Suprapubic skin (tissue), 4 donors: ENCODE results near the gene FRY. TPM values are rescaled to one million over a fixed set of nuclear protein-coding genes. Genes with fewer than 3 reads are reported as not detected.

Source experiments
- DNase-seq, 2 donors: peaks; one replicate each; pipeline ENCODE4 v3.0.0-alpha.2; 2019; ENCODE audit warnings: low spot score in 2 of 2
- H3K27ac ChIP-seq: fragments of 200-600 bp; sonication (generic); one replicate; pipeline ENCODE4 v1.5.1; 2019
- H3K27me3 ChIP-seq: fragments of 200-600 bp; sonication (generic); one replicate; pipeline ENCODE4 v1.5.1; 2019
- H3K36me3 ChIP-seq: fragments of 200-600 bp; sonication (generic); one replicate; pipeline ENCODE4 v1.5.1; 2019
- H3K4me1 ChIP-seq: fragments of 200-600 bp; sonication (generic); one replicate; pipeline ENCODE4 v1.5.1; 2019
- H3K4me3 ChIP-seq: fragments of 200-600 bp; sonication (generic); one replicate; pipeline ENCODE4 v1.5.1; 2019; ENCODE audit warnings: mild to moderate bottlenecking
- H3K9me3 ChIP-seq: fragments of 200-600 bp; sonication (generic); one replicate; pipeline ENCODE4 v1.5.1; 2019
- EP300 ChIP-seq: sonication (generic); formaldehyde crosslinking; IDR thresholded peaks from one replicate; pipeline ENCODE4 v1.6.1; 2017; ENCODE audit warnings: antibody characterized with exemption
- POLR2A ChIP-seq, 2 donors: fragments of 450-650 bp; IDR thresholded peaks; one replicate each; pipeline ENCODE4 v1.6.1; 2017; ENCODE audit warnings: antibody characterized with exemption in 2 of 2, mild to moderate bottlenecking in 2 of 2, moderate library complexity in 2 of 2
- POLR2AphosphoS5 ChIP-seq, 3 donors: sonication (generic); formaldehyde crosslinking; IDR thresholded peaks; one replicate each; pipeline ENCODE4 v1.6.1; 2017; ENCODE audit warnings: antibody characterized with exemption in 3 of 3
- whole genome bisulfite sequencing: methylation state at CpG from one replicate; pipeline ENCODE4 v1.1.5; 2018; 5-methylcytosine and 5-hydroxymethylcytosine counted together
- total RNA-seq, 4 donors: library from RNA; depleted of rRNA; stranded (reverse); fragments of >200 nt; gene quantifications; one replicate each; pipeline ENCODE4 v1.1.0, GENCODE V29; 2016
- TF ChIP-seq, protein P1 (sequence below), 2 donors: fragments of 200-600 bp in 1 of 2; fragments of 450-650 bp in 1 of 2; sonication (generic) in 1 of 2; IDR thresholded peaks; one replicate each; pipeline ENCODE4 v1.5.1; 2016 to 2019; ENCODE audit warnings: antibody characterized with exemption in 2 of 2, mild to moderate bottlenecking in 1 of 2, moderate library complexity in 1 of 2

The FRY gene
- total RNA-seq, 4 donors from 2014 or later: 22.5 to 39.6 (median 26.8) TPM

DNA sequence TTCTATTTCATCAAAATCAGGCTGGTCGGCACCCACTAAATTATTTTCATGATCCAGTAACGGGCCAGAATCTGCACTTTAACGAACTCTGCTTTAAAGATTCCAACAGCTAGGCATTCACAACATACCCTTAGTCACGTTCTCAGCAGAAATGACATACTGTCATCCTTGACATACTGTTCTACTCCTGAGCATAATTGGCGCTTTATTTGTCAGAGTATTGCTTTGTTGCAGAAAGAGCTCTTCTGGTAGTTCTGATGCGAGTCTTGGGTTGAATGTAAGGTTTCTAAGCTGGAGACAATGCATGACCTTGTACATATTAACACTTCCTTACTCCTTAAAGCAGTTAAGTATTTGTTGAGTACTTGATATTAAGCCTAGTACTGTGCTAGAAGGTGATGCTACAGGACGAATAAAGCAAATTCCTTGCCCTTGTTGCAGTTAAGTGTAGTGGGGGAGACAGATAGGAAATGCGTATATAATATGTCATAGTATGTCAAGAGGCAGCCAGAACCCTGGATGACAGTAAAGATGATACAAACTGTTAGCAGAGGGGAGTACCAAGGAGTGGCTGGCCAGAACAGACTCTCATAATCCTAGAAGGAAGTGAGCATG is 32.2 kb downstream of the FRY start:
- WGBS: 93% methylated on average over 8 of the region's 8 CpGs
- Histone ChIP-seq H3K27ac (no peak overlapping the region), H3K4me3 (no peak overlapping the region), H3K27me3 (no peaks in the 10 kb centered on the region), H3K36me3 (no peaks in the 10 kb centered on the region), H3K9me3 (no peaks in the 10 kb centered on the region), H3K4me1 (no peaks in the 10 kb centered on the region)
- DNase-seq: no peak
- TF ChIP-seq POLR2A (IDR thresholded peaks at IDR 0.05): no peak
- no peak for TF ChIP-seq EP300
- TF ChIP-seq, protein P1, sequence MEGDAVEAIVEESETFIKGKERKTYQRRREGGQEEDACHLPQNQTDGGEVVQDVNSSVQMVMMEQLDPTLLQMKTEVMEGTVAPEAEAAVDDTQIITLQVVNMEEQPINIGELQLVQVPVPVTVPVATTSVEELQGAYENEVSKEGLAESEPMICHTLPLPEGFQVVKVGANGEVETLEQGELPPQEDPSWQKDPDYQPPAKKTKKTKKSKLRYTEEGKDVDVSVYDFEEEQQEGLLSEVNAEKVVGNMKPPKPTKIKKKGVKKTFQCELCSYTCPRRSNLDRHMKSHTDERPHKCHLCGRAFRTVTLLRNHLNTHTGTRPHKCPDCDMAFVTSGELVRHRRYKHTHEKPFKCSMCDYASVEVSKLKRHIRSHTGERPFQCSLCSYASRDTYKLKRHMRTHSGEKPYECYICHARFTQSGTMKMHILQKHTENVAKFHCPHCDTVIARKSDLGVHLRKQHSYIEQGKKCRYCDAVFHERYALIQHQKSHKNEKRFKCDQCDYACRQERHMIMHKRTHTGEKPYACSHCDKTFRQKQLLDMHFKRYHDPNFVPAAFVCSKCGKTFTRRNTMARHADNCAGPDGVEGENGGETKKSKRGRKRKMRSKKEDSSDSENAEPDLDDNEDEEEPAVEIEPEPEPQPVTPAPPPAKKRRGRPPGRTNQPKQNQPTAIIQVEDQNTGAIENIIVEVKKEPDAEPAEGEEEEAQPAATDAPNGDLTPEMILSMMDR (IDR thresholded peaks at IDR 0.05): no peak
- TF ChIP-seq POLR2AphosphoS5 (IDR thresholded peaks at IDR 0.05): no peak

DNA sequence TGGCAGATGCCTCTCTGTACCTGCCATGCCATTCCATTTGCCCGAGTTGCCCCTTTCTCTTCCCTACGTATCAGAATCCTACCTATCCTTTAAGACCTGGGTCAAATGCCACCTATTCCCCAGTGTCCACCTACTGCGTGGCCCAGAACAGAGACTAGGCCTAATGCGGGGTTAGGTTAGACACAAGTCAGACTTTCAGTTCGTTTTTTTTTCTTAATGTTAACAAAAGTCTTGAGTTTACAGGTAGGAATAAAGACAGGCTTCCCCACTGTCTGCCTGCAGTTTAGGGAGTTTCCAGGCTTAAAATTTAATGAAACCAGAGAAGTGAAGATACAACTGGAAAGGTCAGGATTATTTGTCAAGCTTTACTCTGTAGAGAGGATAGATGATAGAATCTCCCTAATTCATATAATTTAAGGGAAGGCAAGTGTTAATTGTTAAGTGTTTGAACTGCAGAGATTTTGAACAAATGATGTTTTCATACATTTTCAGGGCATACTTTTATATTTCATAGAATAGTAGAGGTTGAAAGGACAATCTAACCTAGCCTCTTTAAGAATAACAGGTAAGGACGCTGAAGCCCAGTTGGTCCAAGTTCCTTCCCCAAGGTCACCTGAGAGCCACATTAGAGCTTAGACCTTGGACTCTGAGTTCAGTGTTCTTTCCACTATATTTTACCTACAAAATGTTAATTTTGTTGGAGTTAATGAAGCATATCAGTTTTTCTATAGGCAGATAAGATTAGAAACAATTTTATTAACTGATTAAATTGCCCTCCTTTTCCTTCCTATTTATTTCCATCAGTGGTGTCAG is 35.8 kb downstream of the FRY start:
- DNase-seq: no peak
- Histone ChIP-seq H3K4me3 (no peak overlapping the region), H3K4me1 (no peaks in the 10 kb centered on the region), H3K9me3 (no peaks in the 10 kb centered on the region), H3K27me3 (no peaks in the 10 kb centered on the region), H3K36me3 (no peaks in the 10 kb centered on the region), H3K27ac (no peak overlapping the region)
- TF ChIP-seq, protein P1 (IDR thresholded peaks at IDR 0.05): no peak
- TF ChIP-seq POLR2A (IDR thresholded peaks at IDR 0.05) (no peak), POLR2AphosphoS5 (IDR thresholded peaks at IDR 0.05) (no peak), EP300 (no peak)
- 91% methylated on average over 6 of the region's 6 CpGs for WGBS

DNA sequence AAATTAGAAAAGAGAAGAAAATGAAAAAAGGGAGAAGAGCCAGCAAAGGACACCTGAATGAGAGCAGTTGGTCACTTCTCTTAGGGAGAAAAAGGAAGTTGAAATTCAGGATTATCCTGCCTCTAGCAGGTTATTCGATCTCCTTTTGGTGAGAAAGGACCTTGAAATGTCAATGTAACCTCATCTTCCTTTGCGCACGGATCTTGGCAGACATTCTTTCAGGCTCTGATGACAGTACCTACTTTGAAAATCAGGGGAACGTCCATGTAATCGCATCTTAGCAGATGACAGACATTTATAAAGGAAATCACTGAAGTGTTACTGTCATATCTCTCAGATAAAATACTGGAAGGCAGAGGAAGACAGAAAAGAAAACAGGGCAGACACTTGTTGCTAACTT is 36.7 kb downstream of the FRY start:
- Histone ChIP-seq H3K4me1 (no peaks in the 10 kb centered on the region), H3K36me3 (no peaks in the 10 kb centered on the region), H3K4me3 (no peak overlapping the region), H3K27me3 (no peaks in the 10 kb centered on the region), H3K9me3 (no peaks in the 10 kb centered on the region), H3K27ac (no peak overlapping the region)
- WGBS: 74% methylated on average over 5 of the region's 5 CpGs
- DNase-seq: no peak
- TF ChIP-seq POLR2A (IDR thresholded peaks at IDR 0.05) (no peak), EP300 (no peak), POLR2AphosphoS5 (IDR thresholded peaks at IDR 0.05) (no peak)
- TF ChIP-seq, protein P1 (IDR thresholded peaks at IDR 0.05): no peak

DNA sequence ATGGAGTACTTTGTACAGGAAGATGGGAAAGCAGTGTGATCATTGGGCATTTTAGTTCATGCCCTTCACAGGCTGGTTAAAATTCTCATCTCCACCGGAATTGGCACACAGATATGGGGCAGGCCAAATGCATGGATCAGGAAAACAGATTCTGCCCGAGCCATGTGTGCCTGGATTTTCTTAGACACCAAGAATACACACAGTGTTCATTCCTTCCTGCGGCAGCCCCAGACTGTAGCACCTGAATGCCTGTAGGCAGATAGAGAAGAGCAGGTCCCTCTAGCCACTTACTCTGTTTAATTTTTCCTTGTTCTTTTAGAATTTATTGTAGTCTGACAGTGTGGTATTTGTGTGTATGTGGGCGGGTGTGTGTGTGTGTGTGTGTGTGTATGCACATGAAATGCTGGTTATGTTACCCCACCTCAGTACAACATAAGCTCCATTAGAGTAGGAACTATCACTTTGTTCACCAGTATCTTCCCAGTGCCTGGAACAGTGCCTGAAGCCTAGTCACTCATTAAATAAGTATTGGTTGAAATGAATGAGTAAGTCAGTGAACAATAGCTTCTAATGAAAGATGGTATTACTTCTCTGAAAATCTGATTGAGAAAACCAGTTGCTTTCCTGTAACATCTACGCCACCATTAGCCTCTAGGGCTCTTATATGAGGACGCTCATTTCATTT is 41.7 kb downstream of the FRY start:
- Histone ChIP-seq H3K27ac (no peak overlapping the region), H3K9me3 (no peaks in the 10 kb centered on the region), H3K27me3 (no peaks in the 10 kb centered on the region), H3K36me3 (no peaks in the 10 kb centered on the region), H3K4me1 (no peaks in the 10 kb centered on the region), H3K4me3 (no peak overlapping the region)
- 91% methylated on average over 6 of the region's 6 CpGs for WGBS
- TF ChIP-seq EP300: no peak
- TF ChIP-seq, protein P1 (IDR thresholded peaks at IDR 0.05): no peak
- DNase-seq: no peak

DNA sequence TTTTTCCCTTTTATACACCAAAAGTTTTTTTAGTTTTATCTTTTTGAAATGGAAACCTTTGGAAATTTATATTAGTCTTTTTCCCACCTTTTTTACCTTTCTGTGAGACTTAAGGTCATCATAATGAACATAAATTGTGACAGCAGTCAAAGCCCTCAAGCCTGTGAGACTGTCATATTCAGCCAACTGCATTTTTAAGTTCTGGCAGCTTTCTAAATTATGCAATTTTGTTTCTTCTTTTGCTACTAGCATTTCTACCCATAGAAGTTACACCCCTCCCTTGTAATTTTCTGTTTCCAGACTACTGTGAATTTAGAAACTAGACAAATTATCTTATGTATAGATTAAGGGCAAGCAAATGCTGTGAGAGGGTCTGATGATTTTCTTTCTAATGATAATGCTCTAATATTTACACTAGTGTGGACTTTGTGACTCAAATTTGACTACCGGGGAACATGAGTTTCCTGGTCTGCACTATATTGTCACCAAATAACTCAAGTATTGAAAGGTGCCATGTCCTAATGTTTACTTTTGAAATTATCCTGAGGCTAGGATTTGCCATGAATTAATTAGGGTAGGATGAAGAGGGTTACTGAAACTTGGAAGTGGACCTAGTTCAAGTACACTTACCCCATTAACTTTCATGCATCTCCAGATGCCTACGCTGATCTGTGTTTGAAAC is 43.7 kb downstream of the FRY start:
- WGBS: 89% methylated on average over 2 of the region's 2 CpGs
- no peak overlapping the region for H3K27ac ChIP-seq
- DNase-seq: no peak

More for the DNA sequence above, 43.7 kb downstream of the FRY start:
- Histone ChIP-seq H3K9me3 (no peaks in the 10 kb centered on the region), H3K4me1 (no peaks in the 10 kb centered on the region), H3K36me3 (no peaks in the 10 kb centered on the region), H3K4me3 (no peak overlapping the region), H3K27me3 (no peaks in the 10 kb centered on the region)
- no peak for TF ChIP-seq POLR2AphosphoS5 (IDR thresholded peaks at IDR 0.05)
- TF ChIP-seq EP300: no peak
- TF ChIP-seq, protein P1 (IDR thresholded peaks at IDR 0.05): no peak
- no peak for TF ChIP-seq POLR2A (IDR thresholded peaks at IDR 0.05)
